ENCODE measurements around the gene ANGPTL2.
A peak's percentile ranks its signal among the peaks of the same experiment; 100 is the strongest.

Gene ANGPTL2

GRCh38 chr9:127088724-127089615 is 33.5 kb downstream of the ANGPTL2 start:
- H3K27ac ChIP-seq (ENCODE audit: insufficient read depth, low read length, poor library complexity, severe bottlenecking) = no peak overlapping the region
- H3K4me3 ChIP-seq (ENCODE audit: insufficient read depth, low read depth, low read length, poor library complexity, severe bottlenecking) = no peak overlapping the region
- no peaks in the 10 kb centered on the region for H3K9me3 ChIP-seq (ENCODE audit: control insufficient read depth, low read length)
- no peak for DNase-seq
- H3K4me1 ChIP-seq (ENCODE audit: control insufficient read depth, insufficient read depth, low read length, poor library complexity, severe bottlenecking) = no peaks in the 10 kb centered on the region
- no peaks in the 10 kb centered on the region for H3K27me3 ChIP-seq (replicated peaks; ENCODE audit: control insufficient read depth, insufficient read depth, low read length, poor library complexity, severe bottlenecking)
- no peaks in the 10 kb centered on the region for H3K36me3 ChIP-seq (ENCODE audit: control insufficient read depth, insufficient read depth, low read length)

- Histone ChIP-seq H3K27ac (ENCODE audit: insufficient read depth, low read length, poor library complexity, severe bottlenecking) (no peak overlapping the region), H3K4me3 (ENCODE audit: insufficient read depth, low read depth, low read length, poor library complexity, severe bottlenecking) (no peak overlapping the region), H3K9me3 (ENCODE audit: control insufficient read depth, low read length) (no peaks in the 10 kb centered on the region), H3K4me1 (ENCODE audit: control insufficient read depth, insufficient read depth, low read length, poor library complexity, severe bottlenecking) (no peaks in the 10 kb centered on the region), H3K27me3 (replicated peaks; ENCODE audit: control insufficient read depth, insufficient read depth, low read length, poor library complexity, severe bottlenecking) (no peaks in the 10 kb centered on the region), H3K36me3 (ENCODE audit: control insufficient read depth, insufficient read depth, low read length) (no peaks in the 10 kb centered on the region)
- DNase-seq = no peak
Measured at GRCh38 chr9:127087836-127088235, 34.6 kb downstream of the ANGPTL2 start.

GRCh38 chr9:127087411-127087810 is 35.0 kb downstream of the ANGPTL2 start:
- Histone ChIP-seq H3K4me3 (ENCODE audit: insufficient read depth, low read depth, low read length, poor library complexity, severe bottlenecking) (no peak overlapping the region), H3K27ac (ENCODE audit: insufficient read depth, low read length, poor library complexity, severe bottlenecking) (no peak overlapping the region), H3K9me3 (ENCODE audit: control insufficient read depth, low read length) (no peaks in the 10 kb centered on the region), H3K4me1 (ENCODE audit: control insufficient read depth, insufficient read depth, low read length, poor library complexity, severe bottlenecking) (no peaks in the 10 kb centered on the region), H3K27me3 (replicated peaks; ENCODE audit: control insufficient read depth, insufficient read depth, low read length, poor library complexity, severe bottlenecking) (no peaks in the 10 kb centered on the region), H3K36me3 (ENCODE audit: control insufficient read depth, insufficient read depth, low read length) (no peaks in the 10 kb centered on the region)
- DNase-seq = no peak

- Histone ChIP-seq H3K36me3 (ENCODE audit: control insufficient read depth, insufficient read depth, low read length) (no peaks in the 10 kb centered on the region), H3K27ac (ENCODE audit: insufficient read depth, low read length, poor library complexity, severe bottlenecking) (no peak overlapping the region), H3K27me3 (replicated peaks; ENCODE audit: control insufficient read depth, insufficient read depth, low read length, poor library complexity, severe bottlenecking) (no peaks in the 10 kb centered on the region), H3K4me3 (ENCODE audit: insufficient read depth, low read depth, low read length, poor library complexity, severe bottlenecking) (no peak overlapping the region), H3K9me3 (ENCODE audit: control insufficient read depth, low read length) (no peaks in the 10 kb centered on the region), H3K4me1 (ENCODE audit: control insufficient read depth, insufficient read depth, low read length, poor library complexity, severe bottlenecking) (no peaks in the 10 kb centered on the region)
- DNase-seq = no peak
Measured at GRCh38 chr9:127086771-127087170, 35.7 kb downstream of the ANGPTL2 start.

GRCh38 chr9:127085186-127085585 is 37.2 kb downstream of the ANGPTL2 start:
- H3K4me3 ChIP-seq (ENCODE audit: insufficient read depth, low read depth, low read length, poor library complexity, severe bottlenecking) = no peak overlapping the region
- H3K36me3 ChIP-seq (ENCODE audit: control insufficient read depth, insufficient read depth, low read length) = no peaks in the 10 kb centered on the region
- no peaks in the 10 kb centered on the region for H3K9me3 ChIP-seq (ENCODE audit: control insufficient read depth, low read length)
- no peaks in the 10 kb centered on the region for H3K4me1 ChIP-seq (ENCODE audit: control insufficient read depth, insufficient read depth, low read length, poor library complexity, severe bottlenecking)
- H3K27me3 ChIP-seq (replicated peaks; ENCODE audit: control insufficient read depth, insufficient read depth, low read length, poor library complexity, severe bottlenecking) = no peaks in the 10 kb centered on the region
- no peak overlapping the region for H3K27ac ChIP-seq (ENCODE audit: insufficient read depth, low read length, poor library complexity, severe bottlenecking)
- no peak for DNase-seq

- Histone ChIP-seq H3K4me1 (ENCODE audit: control insufficient read depth, insufficient read depth, low read length, poor library complexity, severe bottlenecking) (no peaks in the 10 kb centered on the region), H3K36me3 (ENCODE audit: control insufficient read depth, insufficient read depth, low read length) (no peaks in the 10 kb centered on the region), H3K9me3 (ENCODE audit: control insufficient read depth, low read length) (no peaks in the 10 kb centered on the region), H3K27me3 (replicated peaks; ENCODE audit: control insufficient read depth, insufficient read depth, low read length, poor library complexity, severe bottlenecking) (no peaks in the 10 kb centered on the region), H3K27ac (ENCODE audit: insufficient read depth, low read length, poor library complexity, severe bottlenecking) (peak overlapping the region; percentile 12), H3K4me3 (ENCODE audit: insufficient read depth, low read depth, low read length, poor library complexity, severe bottlenecking) (no peak overlapping the region)
- no peak for DNase-seq
Measured at GRCh38 chr9:127084076-127085039, 38.1 kb downstream of the ANGPTL2 start.

- Histone ChIP-seq H3K27me3 (replicated peaks; ENCODE audit: control insufficient read depth, insufficient read depth, low read length, poor library complexity, severe bottlenecking) (no peaks in the 10 kb centered on the region), H3K27ac (ENCODE audit: insufficient read depth, low read length, poor library complexity, severe bottlenecking) (no peak overlapping the region)
Measured at GRCh38 chr9:127083138-127083980, 39.1 kb downstream of the ANGPTL2 start.

GRCh38 chr9:127081250-127082185 is 40.9 kb downstream of the ANGPTL2 start:
- no peak for DNase-seq
- Histone ChIP-seq H3K9me3 (ENCODE audit: control insufficient read depth, low read length) (no peaks in the 10 kb centered on the region), H3K4me1 (ENCODE audit: control insufficient read depth, insufficient read depth, low read length, poor library complexity, severe bottlenecking) (no peaks in the 10 kb centered on the region), H3K4me3 (ENCODE audit: insufficient read depth, low read depth, low read length, poor library complexity, severe bottlenecking) (no peak overlapping the region), H3K27me3 (replicated peaks; ENCODE audit: control insufficient read depth, insufficient read depth, low read length, poor library complexity, severe bottlenecking) (no peaks in the 10 kb centered on the region), H3K36me3 (ENCODE audit: control insufficient read depth, insufficient read depth, low read length) (no peaks in the 10 kb centered on the region), H3K27ac (ENCODE audit: insufficient read depth, low read length, poor library complexity, severe bottlenecking) (no peak overlapping the region)

More at GRCh38 chr9:127083138-127083980, 39.1 kb downstream of the ANGPTL2 start:
- H3K9me3 ChIP-seq (ENCODE audit: control insufficient read depth, low read length) = no peaks in the 10 kb centered on the region
- no peaks in the 10 kb centered on the region for H3K4me1 ChIP-seq (ENCODE audit: control insufficient read depth, insufficient read depth, low read length, poor library complexity, severe bottlenecking)
- DNase-seq = no peak
- H3K36me3 ChIP-seq (ENCODE audit: control insufficient read depth, insufficient read depth, low read length) = no peaks in the 10 kb centered on the region
- no peak overlapping the region for H3K4me3 ChIP-seq (ENCODE audit: insufficient read depth, low read depth, low read length, poor library complexity, severe bottlenecking)

Data from effector memory CD4-positive, alpha-beta T cell (primary cell).